GM21367 (cell line): Measurements from ENCODE around the gene PLEKHH1.
"Not testable (repeated sequence)": the region's sequence is repeated elsewhere in the genome, so short reads cannot be mapped to it uniquely, and the experiment has no call there.

Source experiments
- ATAC-seq: cut with Tn5 transposase; IDR thresholded peaks from one replicate; pipeline ENCODE4 v1.9.1; 2021; ENCODE audit not compliant: unreplicated experiment

PLEKHH1 gene

DNA sequence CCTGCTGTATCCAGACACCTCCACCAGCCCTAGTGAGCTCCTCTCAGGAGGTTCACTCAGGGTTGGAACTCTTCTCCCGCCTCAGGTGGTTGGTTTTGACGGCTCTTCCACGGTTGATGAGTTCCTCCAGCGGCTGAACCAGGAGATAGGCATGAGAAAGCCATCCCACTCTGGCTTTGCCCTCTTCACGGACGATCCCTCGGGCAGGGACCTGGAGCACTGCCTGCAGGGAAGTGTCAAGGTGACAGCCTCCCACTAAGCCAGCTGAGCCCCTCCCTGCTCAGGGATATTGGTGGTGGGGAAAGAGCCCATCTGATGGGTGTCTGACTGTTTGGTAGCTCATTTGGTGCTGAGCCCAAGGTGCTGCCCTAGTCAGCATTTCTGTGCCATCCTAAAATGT is 46.5 kb downstream of the PLEKHH1 start:
- no peak for ATAC-seq

DNA sequence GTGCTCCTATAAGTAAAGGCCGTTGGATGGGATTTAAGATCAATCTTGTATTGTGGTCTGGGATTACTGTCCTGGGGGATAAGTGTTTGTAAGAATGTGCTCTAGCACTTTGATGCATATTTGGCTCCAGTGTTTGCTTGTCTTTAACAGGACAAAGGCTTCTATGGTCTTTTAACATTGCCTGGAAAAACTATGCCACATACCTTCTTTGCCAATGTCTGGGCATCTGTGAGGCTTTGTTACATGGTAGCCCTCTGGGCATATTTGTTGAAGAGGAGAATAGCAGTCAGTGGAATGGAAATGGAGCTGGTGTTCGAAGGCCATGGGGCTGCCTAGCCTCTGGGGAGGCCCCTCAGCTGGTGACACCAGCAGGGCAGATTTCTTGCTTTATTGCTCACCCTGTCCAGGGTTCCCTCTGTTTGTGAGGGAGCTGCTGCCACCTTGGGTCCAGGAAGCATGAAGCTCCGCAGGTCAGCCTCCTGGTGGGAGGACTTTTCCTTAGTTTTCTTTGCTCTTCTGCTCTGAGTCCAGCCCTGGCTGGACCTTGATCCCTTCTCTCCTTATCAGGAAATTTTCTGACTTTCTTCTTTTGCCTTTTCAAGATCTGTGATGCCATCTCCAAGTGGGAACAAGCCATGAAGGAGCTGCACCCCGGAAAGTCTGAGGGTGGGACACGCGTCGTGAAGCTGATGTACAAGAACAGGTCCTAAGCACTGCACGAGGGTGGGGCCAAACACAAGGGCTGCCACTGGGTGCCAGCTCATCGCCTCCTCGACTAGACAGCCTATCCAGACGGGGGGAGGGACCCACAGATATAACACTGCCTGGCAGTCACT is 47.5 kb downstream of the PLEKHH1 start:
- no peak for ATAC-seq

DNA sequence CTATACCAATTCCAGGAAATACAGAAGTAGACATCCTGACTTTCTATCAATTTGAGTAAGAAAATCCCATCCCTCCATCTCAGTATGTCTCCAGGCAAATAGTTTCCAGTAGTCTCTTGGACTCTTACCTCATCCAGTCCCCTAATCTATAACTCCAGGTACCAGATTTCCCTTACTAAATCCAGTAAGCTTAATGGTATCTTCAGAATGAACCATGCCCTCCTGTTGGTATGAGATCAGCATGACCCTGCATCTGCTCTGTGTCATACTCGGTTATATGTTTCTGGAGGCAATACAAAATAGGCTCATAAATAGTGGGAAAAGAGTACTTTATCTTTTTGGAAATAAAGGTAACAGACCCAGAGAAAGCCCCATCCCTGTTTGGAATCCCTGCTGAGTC is 48.6 kb downstream of the PLEKHH1 start:
- no peak for ATAC-seq

DNA sequence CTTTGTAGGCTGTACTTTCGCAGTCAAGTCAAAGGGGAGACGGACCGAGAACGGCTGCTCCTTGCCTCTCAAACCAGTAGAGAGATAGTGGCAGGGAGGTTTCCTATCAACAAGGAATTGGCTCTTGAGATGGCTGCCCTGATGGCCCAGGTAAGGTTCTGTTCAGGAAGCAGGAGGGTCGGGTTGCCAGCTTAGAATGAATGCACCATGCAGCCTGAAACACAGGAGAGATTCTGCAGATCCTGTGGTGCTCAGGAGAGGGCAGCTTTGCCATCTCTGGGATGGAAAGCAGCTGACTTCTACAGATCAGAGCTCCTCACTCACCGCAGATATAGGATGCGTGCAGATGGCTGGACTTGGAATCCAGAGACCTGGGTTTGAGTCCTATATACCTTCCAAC is 49.0 kb downstream of the PLEKHH1 start:
- ATAC-seq: no peak

DNA sequence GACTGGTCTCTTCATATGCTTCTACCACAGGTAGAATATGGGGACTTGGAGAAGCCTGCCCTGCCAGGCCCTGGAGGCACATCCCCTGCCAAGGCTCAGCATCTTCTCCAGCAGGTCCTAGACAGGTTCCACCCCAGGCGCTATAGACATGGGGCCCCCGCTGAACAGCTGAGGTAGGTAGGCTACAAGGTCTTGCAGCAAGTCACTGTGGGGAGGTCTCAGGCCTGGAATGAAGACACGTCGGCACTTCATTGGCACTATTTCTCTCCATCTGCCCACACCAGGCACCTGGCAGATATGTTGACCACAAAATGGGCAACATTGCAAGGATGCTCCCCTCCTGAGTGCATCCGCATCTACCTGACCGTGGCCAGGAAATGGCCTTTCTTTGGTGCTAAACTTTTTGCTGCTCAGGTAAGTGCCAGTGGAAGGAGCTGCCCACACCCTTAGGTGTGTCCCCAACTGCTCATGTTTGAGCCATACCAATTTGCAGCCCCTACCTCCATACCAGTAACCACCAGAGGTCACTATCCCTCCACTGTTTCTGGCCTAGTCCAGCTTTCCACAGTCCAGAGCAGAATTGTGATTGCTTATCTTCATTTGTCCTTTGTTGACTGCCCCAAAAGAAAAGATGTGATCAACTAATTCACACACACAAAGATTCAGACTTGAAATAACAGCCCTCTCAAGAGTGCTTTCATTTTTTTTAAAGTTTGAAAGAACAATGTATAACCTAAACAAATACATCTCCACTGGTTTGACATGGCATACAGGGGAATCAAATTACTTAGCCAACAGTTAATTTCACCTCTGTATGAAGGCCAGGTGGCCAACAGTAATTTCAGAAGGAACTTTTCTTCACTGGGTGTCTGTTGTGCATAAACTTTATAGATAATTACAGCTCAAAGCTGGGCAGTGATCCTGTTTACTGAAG is 50.9 kb downstream of the PLEKHH1 start:
- no peak for ATAC-seq

DNA sequence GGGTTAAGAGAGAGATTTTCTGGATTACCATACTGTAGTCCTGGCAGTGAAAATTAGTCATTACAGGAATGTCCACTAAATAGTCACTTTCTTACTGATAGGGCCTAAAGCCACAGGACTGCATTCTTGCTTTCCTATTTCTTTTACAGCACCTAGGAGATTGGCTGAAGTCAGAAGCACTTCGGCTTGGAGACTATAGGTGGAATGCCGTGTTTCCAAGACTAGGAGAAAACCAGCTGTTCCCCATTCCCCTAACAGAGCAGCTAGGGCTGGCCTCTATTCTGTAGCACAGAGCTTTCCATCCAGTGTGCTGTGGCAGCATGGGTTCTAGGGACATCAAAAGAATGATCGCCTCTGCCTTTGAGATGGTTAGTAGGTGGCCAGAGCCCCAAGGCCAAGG is 51.9 kb downstream of the PLEKHH1 start:
- no peak for ATAC-seq

DNA sequence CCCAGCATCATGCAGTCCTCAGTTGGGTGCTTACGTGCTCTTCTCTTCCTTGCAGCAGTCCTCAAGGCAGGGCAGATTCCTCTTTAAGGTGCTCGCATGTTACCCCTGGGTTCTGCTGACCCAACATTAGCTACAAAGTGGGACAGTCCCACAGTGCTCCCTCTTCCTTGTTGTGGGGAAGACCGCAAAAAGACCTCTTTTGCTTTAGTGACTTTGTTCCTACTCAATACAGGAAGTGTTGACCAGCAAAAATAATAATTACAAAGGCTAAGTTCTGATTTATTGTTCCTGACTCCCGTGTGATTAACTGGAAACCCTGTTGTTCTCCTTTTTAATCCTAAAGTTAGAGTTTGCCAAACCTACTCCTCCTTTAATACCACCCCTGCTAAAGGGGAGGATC is 53.3 kb downstream of the PLEKHH1 start:
- no peak for ATAC-seq

DNA sequence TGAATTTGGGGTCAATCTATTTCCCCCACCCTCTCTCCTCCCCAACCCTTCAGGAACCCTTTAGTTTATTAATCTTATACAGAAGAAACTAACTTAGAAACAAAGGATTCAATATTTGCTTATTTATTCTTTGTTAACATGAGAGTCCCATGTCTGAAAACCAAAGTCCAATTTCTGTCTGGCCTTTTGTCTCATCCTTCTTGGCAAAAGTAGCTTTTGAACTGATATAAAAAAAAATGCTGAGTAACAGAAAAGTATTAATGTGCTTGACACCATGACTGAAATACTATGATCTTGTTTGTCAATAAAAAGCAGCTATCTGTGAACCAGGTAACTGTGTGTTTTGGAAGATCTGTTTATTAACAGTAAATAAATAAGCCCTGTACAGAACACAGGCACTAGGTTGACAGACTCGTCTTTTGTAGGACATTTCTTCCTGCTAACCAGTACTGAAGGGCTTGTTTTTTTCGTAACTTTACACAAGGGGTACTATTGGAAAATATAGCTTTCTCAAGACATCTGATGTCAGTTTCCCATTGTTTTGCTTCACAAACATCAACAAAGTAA is 56.2 kb downstream of the PLEKHH1 start:
- no peak for ATAC-seq

DNA sequence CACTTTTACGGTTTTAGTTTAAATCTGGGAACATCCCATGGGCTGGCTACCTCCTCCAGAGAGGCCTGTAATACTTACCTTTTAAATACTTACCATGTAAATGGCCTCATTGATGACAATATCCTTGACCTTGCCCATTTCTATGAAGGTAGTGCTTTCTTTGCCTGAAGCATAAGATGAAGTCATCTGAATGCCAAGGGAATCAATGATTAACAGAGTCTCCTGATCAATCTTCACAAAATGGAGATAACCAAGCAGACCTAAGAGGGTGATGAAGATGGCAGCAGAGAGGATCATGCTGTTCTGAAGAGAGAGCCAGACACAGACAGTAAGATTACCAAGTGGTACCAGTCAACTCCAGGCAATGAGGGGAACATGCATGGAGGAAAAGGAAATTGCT is 60.6 kb downstream of the PLEKHH1 start:
- not testable (repeated sequence) for ATAC-seq

DNA sequence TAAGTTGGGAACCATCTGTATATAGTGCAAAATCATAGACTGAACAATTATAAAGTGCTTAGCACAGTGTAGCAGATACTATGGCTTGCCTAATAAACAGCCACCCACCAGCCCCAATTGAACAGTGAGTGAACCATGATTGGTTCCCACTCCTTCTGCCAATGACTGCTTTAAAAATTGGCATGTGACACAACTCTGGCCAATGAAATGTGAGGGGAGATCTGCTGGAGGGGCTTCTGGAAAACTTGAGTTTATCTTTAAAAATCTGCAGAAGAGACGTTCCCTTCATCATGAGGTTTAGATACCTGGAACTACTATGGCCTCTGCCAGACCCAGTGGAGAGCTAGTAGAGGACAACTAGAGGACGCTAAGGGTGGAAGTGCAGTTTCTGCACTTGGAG is 62.3 kb downstream of the PLEKHH1 start:
- no peak for ATAC-seq

DNA sequence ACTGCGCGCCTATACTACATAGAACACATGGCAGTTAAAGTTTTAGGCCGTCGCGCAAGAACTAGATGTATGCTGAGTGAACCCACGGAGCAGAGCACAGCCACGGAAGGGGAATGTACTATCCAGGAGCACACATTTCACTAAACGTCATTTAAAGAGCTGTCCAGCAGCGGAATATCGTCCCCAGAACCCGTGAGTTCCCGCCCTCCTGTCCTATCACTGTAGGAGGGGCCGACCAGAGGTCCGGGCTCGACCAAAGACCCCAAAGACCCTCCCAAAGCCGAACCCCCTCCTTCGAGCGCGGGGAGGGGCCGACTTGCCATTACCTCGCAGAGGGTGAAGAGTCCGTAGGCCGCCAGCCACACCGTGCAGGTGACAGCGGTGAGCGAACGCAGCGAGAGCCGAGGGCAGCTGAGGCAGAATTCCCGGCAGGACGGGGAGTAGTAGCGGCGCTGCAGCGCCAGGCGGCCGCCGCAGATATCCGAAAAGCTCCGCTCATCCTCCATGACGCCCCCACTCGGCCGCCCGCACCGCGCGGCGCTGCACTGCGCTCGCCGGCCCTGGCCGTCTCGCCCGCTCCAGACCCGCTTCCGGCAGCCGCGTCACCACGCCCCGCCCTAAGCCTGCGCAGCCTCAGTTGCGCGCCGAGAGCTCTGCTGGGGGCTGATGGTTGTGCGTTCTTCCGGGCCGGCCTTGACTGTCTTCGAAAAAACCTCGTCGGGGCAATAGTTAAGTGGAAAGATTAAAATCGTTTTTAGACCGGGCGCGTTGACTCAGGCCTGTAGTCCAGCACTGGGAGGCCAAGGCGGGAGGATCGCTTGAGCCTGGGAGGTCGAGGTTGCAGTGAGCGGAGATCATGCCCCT is 66.8 kb downstream of the PLEKHH1 start, which contains the start of gene PIGH:
Gene PIGH, minus strand, starts transcription at position 571 of the 864 bp plus-strand sequence. Its CDS starts 65 bp downstream, at position 506.
- peak; percentile 82 for ATAC-seq

DNA sequence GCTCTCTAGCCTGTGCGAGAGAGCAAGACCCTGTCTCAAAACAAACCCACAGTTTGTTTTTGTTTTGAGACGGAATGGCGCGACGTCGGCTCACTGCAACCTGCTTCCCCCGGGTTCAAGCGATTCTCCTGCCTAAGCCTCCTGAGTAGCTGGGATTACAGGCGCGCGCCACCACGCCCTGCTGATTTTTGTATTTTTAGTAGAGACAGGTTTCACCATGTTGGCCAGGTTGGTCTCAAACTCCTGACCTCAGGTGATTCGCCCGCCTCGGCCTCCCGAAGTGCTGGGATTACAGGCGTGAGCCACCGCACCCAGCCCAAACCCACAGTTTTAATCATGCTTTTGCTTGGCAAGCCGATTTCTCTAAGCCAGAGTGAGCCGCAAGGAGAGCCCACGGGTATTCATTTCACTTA is 67.5 kb downstream of the PLEKHH1 start:
- ATAC-seq: not testable (repeated sequence)

DNA sequence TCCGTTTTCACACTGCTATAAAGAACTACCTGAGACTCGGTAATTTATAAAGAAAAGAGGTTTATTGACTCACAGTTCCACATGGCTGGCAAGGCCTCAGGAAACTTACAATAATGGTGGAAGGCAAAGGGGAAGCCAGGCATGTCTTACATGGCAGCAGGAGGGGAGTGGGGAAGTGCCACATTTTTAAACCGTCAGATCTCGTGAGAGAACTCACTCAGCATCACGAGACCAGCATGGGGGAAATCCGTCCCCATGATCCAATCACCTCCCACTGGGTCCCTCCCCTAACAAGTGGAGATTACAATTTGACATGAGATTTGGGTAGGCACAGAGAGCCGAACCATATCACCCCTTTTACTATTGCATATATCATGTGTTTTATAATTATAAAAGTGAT is 69.0 kb downstream of the PLEKHH1 start:
- ATAC-seq: no peak

DNA sequence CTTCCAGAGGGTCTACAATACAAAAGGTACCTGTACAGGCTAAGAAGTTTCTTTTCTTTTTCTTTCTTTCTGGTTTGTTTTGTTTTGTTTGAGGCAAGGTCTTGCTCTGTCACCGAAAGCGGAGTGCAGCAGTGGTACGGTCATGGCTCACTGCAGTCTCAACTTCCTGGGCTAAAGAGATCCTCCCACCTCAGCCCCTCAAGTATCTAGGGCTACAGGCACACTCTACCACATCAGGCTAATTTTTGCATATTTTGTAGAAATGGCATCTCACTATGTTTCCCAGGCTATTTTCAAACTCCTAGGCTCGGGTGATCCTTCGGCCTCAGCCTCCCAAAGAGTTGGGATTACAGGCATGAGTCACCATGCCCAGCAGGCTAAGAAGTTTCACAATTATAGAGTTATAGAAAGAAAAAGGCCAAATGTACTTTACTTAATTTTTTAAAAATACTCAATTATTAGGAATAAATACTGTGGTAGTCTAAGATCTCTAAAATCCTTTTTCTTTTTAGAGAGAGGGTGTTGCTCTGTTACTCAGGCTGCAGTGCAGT is 70.0 kb downstream of the PLEKHH1 start:
- ATAC-seq: peak; percentile 63

DNA sequence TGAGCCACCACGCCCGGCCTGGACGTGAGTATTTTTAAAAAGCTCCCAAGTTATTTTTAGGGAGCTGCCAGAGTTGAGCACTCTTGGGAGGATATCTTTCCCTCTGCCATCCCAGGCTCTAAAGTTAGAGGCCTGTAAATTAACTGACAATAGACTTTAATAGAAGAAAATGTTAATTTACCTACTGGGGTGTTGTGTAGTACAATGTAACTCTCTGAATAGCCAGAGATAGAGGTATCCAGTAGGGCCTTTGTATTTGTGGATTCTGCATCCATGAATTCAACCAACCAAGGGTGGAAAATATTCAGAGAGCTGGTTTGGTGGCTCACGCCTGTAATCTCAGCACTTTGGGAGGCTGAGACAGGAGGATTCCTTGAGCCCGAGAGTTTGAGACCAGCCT is 74.6 kb downstream of the PLEKHH1 start:
- ATAC-seq: no peak

DNA sequence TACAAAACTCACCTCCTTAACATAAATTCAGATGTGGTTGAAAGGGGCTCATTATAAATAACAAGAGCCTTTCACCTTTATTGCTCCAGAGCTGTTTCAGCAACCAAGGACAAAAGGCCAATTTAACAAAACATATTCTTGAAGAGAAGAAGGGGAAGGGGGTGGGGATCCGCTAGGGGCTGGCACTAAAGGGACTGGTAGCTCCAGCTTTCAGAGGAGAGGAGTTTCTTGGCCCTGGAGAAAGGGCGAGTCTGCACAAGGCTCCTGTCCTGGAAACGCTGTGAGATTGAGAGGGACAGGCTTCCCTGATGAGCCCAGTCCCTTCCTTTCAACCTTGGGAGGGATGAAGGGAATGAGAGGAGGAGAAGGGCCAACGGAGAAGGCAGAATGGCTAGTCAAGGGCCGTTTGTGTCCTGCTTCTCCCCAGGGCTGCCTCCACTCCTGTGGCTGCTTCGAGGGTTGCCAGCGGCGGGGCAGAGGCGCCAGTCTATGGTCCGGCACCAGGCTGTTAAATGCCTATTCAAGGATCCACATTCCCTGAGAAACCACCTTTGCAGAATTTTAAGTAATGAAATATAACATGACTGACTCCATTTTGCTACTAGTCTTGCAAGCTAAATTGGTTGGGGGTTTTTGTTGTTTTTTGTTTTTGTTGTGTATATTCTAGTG is 76.7 kb downstream of the PLEKHH1 start:
- no peak for ATAC-seq

DNA sequence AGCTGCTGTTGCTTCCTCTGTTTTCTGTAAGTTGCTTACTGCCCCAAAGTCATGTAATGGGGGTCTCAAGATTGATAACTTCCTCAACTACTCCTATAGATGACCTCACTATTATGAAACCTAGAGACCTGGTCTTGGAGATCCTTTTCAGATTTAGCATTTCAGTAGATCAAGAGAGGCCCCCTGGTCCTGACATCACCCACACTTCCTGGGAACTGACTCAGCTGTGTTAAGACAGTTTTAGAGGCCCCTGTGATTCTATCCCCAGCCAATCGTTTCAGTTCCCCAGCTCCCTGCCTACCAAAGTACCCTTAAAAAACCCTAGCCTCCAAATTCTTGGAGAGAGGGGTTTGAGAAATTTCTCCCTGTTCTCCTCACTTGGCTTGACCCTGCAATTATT is 77.4 kb downstream of the PLEKHH1 start:
- no peak for ATAC-seq

DNA sequence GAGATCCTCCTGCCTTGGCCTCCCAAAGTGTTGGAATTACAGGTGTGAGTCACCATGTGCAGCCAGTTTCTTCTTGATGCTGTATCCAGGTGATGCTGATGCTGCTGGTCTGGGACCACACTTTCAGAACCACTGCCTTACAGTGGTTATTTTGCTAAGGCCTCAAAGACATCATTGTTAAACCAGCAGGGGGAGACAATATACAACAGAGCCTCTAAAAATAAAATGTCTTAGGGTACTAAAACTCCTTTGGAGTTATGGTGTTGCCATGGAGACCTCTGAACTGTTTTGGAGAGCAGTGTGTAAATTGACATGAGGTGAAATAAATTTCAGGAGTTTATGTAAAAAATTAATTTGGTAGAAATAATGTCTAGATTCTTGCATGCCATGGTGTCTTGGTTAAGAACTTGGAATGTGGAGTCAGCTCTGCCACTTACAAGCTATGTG is 85.5 kb downstream of the PLEKHH1 start:
- ATAC-seq: no peak

DNA sequence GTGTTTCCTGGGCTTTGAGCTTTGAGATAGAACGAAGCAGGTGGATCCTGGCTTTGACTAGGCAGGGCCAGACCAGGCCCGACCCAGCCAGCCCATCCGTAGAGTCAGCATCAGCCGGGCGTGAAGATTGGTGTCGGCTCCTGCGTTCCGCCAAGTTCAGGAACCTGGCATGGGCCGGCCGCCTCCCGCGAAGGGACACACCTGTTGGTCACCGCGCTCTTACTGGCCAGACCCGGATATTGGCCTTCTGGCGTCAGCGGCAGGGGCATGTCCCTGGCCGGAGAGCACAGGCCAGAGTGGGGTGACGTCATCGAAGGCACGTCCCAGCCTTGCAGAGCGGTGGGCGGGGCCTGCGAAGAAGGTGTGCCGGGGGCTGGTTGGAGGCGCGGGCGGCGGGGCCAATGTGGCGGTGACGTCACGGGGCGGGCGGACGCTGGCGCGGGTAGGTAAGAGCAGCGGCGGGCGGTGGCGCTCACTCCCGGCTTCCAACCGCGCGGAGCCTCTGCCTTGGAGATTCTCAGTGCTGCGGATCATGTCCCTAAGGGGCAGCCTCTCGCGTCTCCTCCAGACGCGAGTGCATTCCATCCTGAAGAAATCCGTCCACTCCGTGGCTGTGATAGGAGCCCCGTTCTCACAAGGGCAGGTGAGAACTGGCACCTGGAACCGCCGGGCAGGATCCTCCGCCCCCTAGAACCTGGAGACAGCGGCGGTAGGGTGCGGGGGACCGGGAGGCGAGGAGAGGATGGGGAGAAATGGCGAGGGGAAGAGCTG is 86.5 kb downstream of the PLEKHH1 start, which contains the start of gene ARG2:
Gene ARG2, plus strand, starts transcription at position 475 of the 771 bp plus-strand sequence. Its CDS starts 58 bp downstream, at position 533.
- ATAC-seq: peak; percentile 72
